Colon (tissue), 2 donors: ENCODE measurements around the gene IFT22.
"Not testable (repeated sequence)": the region's sequence is repeated elsewhere in the genome, so short reads cannot be mapped to it uniquely, and the experiment has no call there.

ENCODE experiments used
- FAIRE-seq: peaks from 2 replicates; lab custom pipeline; 2012; peaks lifted over from hg19 to GRCh38; lab: Jason Lieb, UNC
- donor health status: control.
- donor health status: control.

IFT22 gene

DNA sequence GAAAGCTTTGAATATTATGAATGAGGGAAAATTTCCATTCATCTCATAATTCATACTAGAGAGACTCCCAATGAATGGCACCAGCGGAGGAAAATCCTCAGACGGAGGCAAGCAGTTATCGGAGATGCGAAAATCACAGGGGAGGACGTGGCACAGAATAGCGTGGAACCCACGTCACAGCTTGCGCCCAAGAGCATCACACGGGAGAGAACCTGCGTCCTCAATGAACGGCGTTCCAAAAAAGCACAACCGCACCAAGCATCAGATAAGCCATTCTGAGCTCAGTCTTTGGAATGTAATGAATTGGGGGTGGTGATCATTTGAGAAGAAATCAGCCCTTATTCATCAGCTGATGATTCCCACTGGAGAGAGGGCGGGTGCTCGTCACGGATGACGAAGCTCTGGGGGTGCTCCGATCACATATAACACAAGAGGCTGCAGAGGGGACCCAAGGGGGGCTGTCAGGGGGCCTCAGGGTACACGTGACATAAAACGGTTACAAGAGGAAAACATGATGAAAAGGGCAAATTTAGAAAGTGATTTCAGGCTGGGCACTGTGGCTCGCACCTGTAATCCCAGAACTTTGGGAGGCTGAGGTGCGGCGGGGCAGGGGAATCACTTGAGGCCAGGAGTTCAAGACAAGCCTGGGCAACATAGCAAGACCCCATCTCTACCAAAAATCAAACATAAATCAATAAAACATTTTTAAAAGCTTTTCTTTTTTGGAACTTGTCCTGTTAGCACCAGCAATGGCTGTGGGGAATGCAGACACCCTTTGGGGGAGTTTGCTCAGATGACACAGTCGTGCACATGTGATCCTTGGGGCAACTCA lies 42.9 kb downstream of the IFT22 start:
- FAIRE-seq = no peak

DNA sequence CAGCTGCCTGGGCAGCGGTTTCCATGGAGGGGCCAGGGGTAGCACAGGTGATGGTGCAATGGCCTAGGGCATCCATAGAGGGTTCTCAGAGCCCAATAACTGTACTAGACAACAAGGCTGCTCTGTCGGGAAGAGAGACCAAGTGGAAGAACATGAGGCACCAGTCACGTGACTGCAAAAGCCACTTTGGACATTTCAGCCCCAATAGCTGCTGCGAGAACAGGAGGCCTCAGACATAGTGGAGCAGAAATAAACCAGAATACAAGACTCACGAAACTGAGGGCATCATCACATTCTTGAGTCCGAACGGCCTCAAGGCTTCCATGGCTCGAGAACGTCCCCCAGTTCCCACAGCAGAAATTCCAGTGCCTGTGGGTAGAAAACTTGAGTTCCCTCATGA lies 44.5 kb downstream of the IFT22 start:
- FAIRE-seq = no peak

DNA sequence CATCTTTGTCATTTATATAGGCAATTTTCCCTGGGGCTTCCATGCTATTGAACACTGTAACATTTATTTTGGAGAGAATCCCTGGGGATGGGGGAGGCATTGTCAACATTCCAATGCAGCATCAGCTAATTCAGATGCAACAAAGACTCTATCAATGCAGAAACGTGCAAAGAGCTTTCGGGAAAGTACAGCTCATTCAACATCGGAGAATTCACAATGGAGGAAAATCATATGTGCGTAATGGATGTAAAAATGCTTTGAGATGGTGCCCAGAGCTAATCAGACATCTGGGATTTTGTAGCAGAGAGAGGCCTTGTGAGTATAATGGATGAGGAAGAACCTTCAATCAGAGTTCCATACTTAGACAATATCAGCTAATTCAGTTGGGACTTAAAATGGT lies 48.4 kb downstream of the IFT22 start:
- no peak for FAIRE-seq

DNA sequence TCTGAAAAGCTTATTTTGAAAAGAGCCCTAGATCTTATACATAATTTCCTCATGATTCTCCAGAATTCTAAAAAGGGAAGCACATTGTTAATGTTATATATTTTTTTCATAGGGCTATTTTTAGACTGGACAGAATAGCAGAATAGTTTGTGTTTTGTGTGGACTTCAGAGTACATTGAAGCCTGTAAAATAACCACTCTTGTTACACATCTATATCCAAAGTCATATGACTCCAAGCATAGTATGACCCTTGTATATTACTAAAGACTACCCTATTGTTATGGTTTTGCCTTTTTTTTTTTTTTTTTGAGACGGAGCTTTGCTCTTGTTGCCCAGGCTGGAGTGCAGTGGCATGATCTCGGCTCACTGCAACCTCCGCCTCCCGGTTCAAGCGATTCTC lies 50.6 kb downstream of the IFT22 start:
- FAIRE-seq = no peak

DNA sequence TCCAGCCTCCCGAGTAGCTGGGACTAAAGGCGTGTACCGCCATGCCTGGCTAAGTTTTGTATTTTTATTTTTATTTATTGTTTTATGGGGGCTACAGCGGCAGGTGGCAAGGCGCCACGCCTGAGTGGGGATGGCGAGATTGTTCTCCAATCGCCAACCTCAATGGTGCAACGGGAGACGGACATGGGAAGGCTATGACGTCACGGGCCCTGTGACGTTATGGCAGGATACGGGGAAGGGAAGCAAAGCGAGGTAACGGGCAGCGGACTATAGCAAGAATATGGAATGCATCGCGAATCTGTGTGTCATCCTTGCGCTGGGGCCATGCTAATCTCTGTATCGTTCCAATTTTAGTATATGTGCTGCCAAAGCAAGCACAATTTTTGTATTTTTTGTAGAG lies 51.9 kb downstream of the IFT22 start:
- no peak for FAIRE-seq

DNA sequence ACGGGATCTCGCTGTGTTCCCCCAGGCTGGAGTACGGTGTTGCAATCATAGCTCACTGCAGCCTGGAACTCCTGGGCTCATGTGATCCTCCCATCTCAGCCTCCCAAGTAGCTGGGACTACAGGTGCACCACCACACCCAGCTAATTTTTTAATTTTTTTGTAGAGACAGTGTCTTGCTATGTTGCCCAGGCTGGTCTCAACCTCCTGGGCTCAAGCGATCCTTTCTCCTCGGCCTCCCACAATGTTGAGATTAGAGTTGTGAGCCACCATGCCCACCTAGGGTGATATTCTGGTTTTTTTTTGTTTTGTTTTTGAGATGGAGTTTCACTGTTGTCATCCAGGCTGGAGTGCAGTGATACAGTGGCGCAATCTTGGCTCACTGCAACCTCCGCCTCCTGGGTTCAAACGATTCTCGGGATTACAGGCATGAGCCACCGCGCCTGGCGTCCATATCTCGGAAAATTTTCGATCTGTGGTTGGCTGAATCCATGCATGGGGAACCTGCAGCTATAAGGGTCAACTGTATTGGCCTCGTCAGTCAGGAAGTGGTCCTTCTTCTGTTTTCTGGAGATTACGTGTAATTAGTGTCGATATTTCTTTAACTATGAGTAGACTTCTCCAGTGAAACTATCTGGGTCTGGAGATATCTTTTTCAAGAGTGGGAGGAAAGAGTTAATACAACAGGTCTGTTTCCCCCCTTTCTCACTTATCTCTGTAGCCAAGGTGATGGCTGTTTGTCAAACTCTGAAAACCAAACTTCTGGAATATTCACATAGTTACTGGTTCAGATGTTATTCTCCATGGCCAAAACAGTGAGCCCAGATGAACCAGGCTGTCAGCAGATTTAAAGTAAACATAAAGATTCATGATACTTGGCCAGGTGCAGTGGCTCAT lies 55.7 kb downstream of the IFT22 start:
- FAIRE-seq = no peak

DNA sequence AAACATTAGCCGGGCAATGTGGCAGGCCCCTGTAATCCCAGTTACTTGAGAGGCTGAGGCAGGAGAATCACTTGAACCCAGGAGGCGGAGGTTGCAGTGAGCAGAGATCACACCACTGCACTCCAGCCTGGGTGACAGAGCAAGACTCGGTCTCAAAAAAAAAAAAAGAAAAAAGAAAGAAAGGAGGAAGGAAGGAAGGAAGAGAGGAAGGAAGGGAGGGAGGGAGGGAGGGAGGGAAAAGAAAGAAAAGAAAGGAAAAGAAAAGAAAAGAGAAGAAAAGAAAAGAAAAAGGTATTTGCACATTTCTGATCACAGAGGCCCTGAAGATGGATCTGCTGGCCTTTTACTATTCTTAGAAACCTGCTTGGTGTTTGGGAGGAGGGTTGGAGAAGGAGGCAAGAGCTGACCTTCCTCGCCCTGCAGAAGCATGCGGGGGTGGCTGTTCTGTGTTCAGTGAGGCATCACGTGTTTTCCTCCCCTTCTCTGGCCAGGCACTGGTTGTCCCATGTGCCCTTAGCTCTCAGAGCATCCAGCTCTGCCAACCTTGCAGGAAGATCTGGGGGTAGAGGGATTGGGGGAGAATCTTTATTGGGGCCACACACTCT lies 57.4 kb downstream of the IFT22 start:
- FAIRE-seq = not testable (repeated sequence)
